ENCODE measurements around the gene TTL. TPM values are rescaled to one million over a fixed set of nuclear protein-coding genes. Genes with fewer than 3 reads are reported as not detected.

The TTL gene
- total RNA-seq, 1 donor from 2014 or later, result 81.3 TPM

DNA sequence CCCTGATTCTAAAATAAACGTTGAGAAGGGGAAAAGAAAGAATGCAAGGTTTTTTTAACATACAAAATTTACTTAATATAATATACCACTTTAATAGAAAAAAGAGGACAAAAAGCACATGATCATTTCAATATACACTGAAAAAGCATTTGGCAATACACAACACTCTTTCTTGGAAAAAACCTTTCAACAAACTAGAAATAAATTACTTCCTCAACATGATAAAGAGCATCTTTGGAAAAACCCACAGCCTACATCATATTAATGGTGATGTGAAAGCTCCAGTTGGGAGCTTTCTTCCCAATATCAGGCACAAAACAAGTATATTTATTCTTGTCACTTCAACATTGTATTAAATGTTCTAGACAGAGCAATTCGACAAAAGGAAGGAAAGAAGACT, 57.4 kb downstream of the TTL start:
- Mint-ChIP-seq H3K36me3 (no peaks in the 10 kb centered on the region), H3K27ac (no peak overlapping the region), H3K4me1 (peaks cover 6% of the 10 kb centered on the region), H3K9me3 (no peaks in the 10 kb centered on the region), H3K27me3 (ENCODE audit: insufficient read depth, low read depth) (peaks cover 3% of the 10 kb centered on the region), H3K4me3 (no peak overlapping the region)
- H3K9me3 ChIP-seq (ENCODE audit: low read depth), result no peaks in the 10 kb centered on the region
- no peak for DNase-seq (ENCODE audit: low spot score)
- peaks cover 16% of the 10 kb centered on the region for H4K20me1 ChIP-seq (ENCODE audit: low read depth)
- no peak overlapping the region for H3K27ac ChIP-seq
- H3K4me3 ChIP-seq, result no peak overlapping the region
- H3K4me1 ChIP-seq, result peaks cover 8% of the 10 kb centered on the region
- TF ChIP-seq, protein P1, sequence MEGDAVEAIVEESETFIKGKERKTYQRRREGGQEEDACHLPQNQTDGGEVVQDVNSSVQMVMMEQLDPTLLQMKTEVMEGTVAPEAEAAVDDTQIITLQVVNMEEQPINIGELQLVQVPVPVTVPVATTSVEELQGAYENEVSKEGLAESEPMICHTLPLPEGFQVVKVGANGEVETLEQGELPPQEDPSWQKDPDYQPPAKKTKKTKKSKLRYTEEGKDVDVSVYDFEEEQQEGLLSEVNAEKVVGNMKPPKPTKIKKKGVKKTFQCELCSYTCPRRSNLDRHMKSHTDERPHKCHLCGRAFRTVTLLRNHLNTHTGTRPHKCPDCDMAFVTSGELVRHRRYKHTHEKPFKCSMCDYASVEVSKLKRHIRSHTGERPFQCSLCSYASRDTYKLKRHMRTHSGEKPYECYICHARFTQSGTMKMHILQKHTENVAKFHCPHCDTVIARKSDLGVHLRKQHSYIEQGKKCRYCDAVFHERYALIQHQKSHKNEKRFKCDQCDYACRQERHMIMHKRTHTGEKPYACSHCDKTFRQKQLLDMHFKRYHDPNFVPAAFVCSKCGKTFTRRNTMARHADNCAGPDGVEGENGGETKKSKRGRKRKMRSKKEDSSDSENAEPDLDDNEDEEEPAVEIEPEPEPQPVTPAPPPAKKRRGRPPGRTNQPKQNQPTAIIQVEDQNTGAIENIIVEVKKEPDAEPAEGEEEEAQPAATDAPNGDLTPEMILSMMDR (IDR thresholded peaks at IDR 0.05), result no peak
- TF ChIP-seq EZH2 (IDR thresholded peaks at IDR 0.05), result no peak
- no peak for TF ChIP-seq EZH2phosphoT487 (IDR thresholded peaks at IDR 0.05)
- peaks cover 20% of the 10 kb centered on the region for H3K79me2 ChIP-seq (ENCODE audit: low read depth)
- no peaks in the 10 kb centered on the region for H3K27me3 ChIP-seq
- no peak overlapping the region for H2AFZ ChIP-seq (replicated peaks)
- H3K4me2 ChIP-seq, result no peak overlapping the region
- H3K36me3 ChIP-seq, result no peaks in the 10 kb centered on the region
- no peak overlapping the region for H3K9ac ChIP-seq
- H3F3A ChIP-seq (ENCODE audit: low read depth), result peaks cover 2% of the 10 kb centered on the region

DNA sequence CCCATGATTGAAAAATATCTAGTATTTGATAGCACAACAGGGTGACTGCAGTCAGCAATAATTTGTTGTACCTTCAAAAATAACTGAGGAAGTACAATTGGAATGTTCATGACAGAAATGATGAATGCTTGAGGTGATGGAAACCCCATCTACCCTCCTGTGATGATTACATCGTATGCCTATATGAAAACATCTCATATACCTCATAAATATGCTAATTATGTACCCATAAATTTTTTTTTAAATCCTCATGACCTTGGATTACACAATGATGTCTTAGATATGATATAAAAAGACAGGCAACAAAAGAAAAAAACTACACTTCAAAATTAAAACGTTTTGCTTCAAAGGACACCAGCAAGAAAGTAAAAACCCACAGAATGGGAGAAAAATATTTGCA, 59.0 kb downstream of the TTL start:
- Histone ChIP-seq H3K4me2 (peak overlapping the region; percentile 95), H3K79me2 (ENCODE audit: low read depth) (peaks cover 36% of the 10 kb centered on the region), H3K9ac (no peak overlapping the region), H2AFZ (replicated peaks) (peak overlapping the region; percentile 97), H3F3A (ENCODE audit: low read depth) (no peaks in the 10 kb centered on the region), H3K27me3 (no peaks in the 10 kb centered on the region), H3K9me3 (ENCODE audit: low read depth) (no peaks in the 10 kb centered on the region), H3K4me3 (peak overlapping the region; percentile 69), H3K4me1 (peaks cover 8% of the 10 kb centered on the region), H3K36me3 (no peaks in the 10 kb centered on the region), H3K27ac (no peak overlapping the region), H4K20me1 (ENCODE audit: low read depth) (peaks cover 21% of the 10 kb centered on the region)
- no peak for DNase-seq (ENCODE audit: low spot score)
- Mint-ChIP-seq H3K9me3 (no peaks in the 10 kb centered on the region), H3K27me3 (ENCODE audit: insufficient read depth, low read depth) (peaks cover 3% of the 10 kb centered on the region), H3K36me3 (no peaks in the 10 kb centered on the region), H3K27ac (no peak overlapping the region), H3K4me1 (peaks cover 6% of the 10 kb centered on the region), H3K4me3 (no peak overlapping the region)
- TF ChIP-seq EZH2 (IDR thresholded peaks at IDR 0.05) (no peak), EZH2phosphoT487 (IDR thresholded peaks at IDR 0.05) (no peak)
- TF ChIP-seq, protein P1 (IDR thresholded peaks at IDR 0.05), result no peak

DNA sequence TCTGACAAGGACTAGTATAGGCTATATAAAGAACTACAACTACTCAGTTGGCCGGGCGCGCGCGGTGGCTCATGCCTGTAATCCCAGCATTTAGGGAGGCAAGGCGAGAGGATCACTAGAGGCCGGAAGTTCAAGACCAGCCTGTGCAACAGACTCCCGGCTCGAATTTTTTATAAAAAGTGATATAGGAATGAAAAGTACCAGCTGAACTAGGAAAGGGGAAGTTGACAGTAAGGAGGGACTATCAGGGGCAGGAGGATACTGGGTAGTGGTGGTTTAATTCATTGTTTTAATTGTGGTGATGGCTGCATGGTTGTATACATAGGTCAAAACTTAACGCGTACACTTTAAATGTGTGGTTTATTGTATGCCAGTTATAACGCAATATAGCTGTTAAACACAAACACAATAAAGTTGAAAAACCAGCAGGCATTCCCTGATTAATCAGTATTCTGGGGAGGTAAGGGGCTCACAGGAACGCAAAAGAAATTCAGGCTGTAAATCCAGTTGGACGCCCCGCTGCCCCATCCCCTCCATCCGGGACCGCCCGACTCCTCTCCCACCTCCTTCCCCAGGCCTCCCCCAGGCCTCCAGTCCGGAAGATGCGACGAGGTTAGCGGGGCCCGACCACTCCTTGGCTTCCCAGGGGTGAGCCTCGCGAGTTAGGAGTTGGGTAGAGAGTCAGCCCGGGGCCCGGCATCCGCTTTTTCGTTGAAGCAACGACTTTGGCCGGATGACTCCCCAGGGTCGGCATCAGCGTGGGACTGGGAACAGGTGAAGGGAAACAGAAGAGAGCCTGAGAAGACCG, 59.6 kb downstream of the TTL start:
- H3K27me3 Mint-ChIP-seq (ENCODE audit: insufficient read depth, low read depth), result peaks cover 3% of the 10 kb centered on the region
- peak overlapping the region; percentile 69 for H3K4me3 ChIP-seq
- H3K4me3 Mint-ChIP-seq, result no peak overlapping the region
- peak overlapping the region; percentile 68 for H3K9ac ChIP-seq
- no peaks in the 10 kb centered on the region for H3K27me3 ChIP-seq
- DNase-seq (ENCODE audit: low spot score), result peak; percentile 79
- H3K27ac ChIP-seq, result peak overlapping the region; percentile 87
- H2AFZ ChIP-seq (replicated peaks), result peak overlapping the region; percentile 97
- no peaks in the 10 kb centered on the region for H3K36me3 ChIP-seq
- peaks cover 40% of the 10 kb centered on the region for H3K79me2 ChIP-seq (ENCODE audit: low read depth)
- no peaks in the 10 kb centered on the region for H3K9me3 ChIP-seq (ENCODE audit: low read depth)
- H3K4me1 ChIP-seq, result peaks cover 8% of the 10 kb centered on the region
- H3K4me1 Mint-ChIP-seq, result peaks cover 6% of the 10 kb centered on the region
- peak overlapping the region; percentile 99 for H3K27ac Mint-ChIP-seq
- H4K20me1 ChIP-seq (ENCODE audit: low read depth), result peaks cover 21% of the 10 kb centered on the region
- H3K9me3 Mint-ChIP-seq, result no peaks in the 10 kb centered on the region
- H3F3A ChIP-seq (ENCODE audit: low read depth), result no peaks in the 10 kb centered on the region
- peak overlapping the region; percentile 95 for H3K4me2 ChIP-seq
- TF ChIP-seq, protein P1 (IDR thresholded peaks at IDR 0.05), result no peak
- TF ChIP-seq EZH2 (IDR thresholded peaks at IDR 0.05), result no peak
- TF ChIP-seq EZH2phosphoT487 (IDR thresholded peaks at IDR 0.05), result no peak
- no peaks in the 10 kb centered on the region for H3K36me3 Mint-ChIP-seq
